Subcutaneous adipose tissue (tissue), 4 donors: Measurements from ENCODE around the gene APBA3. TPM values are rescaled to one million over a fixed set of nuclear protein-coding genes. Genes with fewer than 3 reads are reported as not detected.

Experiments
- small RNA-seq: library from RNA; depleted of rRNA; stranded (forward); fragments of <200 nt; gene quantifications from one replicate; pipeline ENCODE3, GENCODE V24; 2016
- total RNA-seq, 4 donors: library from RNA; depleted of rRNA; stranded (reverse); fragments of >200 nt; gene quantifications; one replicate each; pipeline ENCODE4 v1.1.0, GENCODE V29; 2016
- TF ChIP-seq, protein P1 (sequence below): fragments of 450-650 bp; IDR thresholded peaks from one replicate; pipeline ENCODE4 v1.5.1; 2016; ENCODE audit warnings: low read depth, mild to moderate bottlenecking, control low read depth, antibody characterized with exemption, moderate library complexity

Gene APBA3
- total RNA-seq, 4 donors from 2014 or later: 12.4 to 31.3 (median 15.4) TPM

DNA sequence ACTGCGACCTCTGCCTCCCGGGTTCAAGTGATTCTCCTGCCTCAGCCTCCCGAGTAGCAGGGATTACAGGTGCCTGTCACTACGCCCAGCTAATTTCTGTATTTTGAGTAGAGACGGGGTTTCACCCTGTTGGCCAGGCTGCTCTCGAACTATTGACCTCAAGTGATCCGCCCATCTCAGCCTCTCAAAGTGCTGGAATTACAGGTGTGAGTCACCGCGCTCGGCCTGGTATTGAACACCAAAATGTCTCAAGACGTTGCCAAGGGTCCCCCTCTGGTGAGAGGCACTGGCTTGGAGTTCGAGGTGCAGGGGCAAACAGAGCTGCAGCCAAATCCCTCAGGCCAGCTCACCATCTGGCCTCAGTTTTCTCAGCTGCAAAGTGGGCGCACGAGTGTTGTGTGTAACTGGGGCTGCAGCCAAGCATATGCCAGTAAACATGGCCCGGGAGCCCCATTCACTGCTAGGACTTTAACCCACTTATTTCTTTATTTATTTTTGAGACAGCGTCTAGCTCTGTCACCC lies 45.3 kb downstream of the APBA3 start:
- TF ChIP-seq, protein P1, sequence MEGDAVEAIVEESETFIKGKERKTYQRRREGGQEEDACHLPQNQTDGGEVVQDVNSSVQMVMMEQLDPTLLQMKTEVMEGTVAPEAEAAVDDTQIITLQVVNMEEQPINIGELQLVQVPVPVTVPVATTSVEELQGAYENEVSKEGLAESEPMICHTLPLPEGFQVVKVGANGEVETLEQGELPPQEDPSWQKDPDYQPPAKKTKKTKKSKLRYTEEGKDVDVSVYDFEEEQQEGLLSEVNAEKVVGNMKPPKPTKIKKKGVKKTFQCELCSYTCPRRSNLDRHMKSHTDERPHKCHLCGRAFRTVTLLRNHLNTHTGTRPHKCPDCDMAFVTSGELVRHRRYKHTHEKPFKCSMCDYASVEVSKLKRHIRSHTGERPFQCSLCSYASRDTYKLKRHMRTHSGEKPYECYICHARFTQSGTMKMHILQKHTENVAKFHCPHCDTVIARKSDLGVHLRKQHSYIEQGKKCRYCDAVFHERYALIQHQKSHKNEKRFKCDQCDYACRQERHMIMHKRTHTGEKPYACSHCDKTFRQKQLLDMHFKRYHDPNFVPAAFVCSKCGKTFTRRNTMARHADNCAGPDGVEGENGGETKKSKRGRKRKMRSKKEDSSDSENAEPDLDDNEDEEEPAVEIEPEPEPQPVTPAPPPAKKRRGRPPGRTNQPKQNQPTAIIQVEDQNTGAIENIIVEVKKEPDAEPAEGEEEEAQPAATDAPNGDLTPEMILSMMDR: no peak

DNA sequence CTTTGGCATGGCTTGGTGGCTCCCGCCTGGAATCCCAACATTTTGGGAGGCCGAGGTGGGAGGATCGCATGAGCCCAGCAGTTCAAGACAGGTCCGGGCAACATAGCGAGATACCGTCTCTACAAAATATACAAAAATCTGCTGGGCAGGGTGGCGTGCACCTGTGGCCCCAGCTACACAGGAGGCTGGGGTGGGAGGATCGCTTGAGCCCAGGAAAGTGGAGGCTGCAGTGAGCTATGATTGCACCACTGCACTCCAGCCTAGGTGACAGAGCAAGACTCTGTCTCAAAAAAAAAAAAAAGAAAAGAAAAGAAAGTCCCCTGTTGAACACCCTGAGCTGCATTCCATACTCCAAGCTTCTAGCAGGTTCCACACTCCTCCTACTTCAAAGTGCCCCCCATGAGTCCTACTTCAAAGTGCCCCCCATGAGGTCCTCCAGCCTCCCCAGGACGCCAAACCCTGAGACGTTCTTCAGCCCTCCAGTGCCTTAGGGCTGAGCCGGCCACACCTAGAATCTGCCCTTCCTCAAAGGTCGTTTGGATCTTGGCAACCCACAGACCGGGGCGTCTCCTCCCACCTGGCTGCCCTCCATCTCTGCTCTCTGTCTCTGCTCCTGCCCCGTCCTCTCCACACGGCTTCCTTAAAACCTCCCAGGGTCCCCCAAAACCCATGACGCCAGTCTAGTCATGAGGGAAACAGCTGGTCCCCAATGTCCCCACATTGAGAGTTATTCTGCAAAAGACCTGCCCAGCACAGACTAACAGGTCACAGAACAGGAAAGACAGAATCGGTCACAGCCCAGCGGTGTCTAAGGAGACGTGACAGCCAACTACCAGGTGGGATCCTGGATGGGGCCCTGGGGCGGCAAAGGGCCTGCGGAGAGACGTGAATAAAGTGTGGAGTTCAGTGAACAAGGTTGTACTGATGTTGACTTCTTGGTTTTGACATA lies 48.6 kb downstream of the APBA3 start:
- TF ChIP-seq, protein P1: no peak

DNA sequence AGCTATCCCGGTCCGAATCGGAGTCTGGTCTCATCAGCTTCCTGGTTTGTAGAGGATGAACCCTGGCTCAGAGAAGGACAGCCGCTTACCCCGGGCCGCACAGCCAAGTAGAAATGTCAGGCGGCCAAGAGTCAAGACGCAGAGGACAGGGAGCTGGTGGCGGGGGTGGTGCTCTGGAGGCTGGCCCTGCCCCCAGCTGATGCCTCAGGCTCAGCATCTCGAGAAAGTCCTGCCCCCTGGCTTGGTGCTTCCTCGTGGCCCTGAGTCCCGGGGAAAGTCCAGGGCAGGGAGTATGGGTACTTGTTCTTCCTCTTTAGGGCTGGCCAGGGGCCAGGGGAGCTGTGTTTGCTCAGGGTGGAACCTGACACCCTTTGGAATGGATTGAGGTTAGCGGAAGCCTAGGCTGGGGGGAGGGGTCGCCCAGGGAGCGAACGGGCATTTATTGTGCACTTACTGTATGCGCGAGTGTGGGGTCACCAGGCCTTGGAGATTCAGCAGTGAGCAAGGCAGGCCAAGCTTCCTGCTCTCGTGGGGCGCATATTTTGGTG lies 51.2 kb downstream of the APBA3 start:
- TF ChIP-seq, protein P1: no peak

DNA sequence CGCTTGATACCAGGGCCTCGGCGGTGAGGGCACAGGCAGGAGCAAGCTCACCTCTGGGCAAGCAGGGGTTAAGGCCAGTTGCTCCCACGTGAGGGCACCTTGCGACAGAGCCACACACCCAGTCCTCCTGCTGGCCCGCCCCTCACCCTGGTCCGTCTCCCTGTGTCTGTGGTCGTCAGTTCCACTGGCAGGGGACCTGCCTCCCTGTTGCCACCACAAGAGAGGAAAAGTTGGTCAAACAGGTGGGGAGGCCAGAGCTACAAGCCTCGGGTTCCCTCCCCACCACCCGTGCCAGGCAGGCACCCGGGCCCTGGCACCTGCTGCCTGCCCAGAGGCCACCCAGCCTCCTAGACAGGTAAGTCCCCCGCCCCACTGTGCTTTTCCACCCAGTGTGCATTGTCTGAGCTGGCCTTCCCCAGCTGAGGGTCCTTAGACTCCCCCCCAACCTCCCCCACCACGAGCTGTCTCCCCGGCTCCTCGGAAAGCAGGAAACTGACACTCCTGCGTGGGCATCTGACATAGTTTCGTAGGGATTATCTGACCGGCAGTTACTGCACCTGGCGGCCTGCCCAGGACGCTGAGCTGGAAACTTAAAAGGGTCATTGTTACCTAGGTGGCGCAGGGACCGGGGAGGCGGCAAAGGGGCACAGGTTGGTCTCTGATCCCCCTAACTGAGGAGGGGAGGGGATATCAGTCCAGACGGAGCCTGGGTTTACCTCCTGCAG lies 53.1 kb downstream of the APBA3 start, which contains the start of gene TJP3:
Gene TJP3, plus strand, starts transcription at position 178 of the 725 bp plus-strand sequence. CDS start 20,049 bp downstream, outside the sequence.
- TF ChIP-seq, protein P1: no peak

DNA sequence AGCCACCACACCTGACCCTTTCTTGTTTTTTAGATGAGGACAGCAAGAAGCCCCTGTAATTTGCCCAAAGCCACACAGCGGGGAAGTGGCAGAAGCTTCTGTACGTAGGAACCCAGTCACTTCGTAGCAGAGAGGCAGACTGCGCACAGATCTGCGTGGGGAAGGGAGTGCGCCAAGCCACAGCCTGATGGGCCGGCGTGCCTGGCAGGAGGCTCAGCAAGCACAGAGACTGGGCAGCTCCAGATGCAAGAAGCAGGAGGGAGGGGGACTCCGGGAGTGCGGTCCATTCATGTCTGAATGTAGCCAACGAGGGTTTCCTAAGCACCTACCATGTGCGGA lies 53.7 kb downstream of the APBA3 start:
- TF ChIP-seq, protein P1: no peak

DNA sequence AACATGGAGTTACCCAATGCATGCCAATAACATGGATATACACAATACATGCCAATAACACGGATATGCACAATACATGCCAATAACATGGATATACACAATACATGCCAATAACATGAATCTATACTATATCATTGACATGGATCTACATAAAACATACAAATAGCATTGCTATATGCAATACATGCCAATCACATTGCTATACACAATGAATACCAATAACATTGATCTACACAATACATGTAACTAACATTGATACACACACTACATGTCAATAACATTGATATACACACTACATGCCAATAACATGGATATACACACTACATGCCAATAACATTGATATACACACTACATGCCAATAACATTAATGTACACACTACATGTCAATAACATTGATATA lies 60.3 kb downstream of the APBA3 start:
- TF ChIP-seq, protein P1: no peak

Small RNA genes lying within 50 kb of the gene (small RNA-seq; reads per million reads assigned to genes)
- not detected for gene AC005777.1

Other genes with a start within 250 kb of the APBA3 start
- 1 to 10 TPM in 2 of 4 donors, not detected in 2; 1.8 to 4.1 TPM for gene TEKTIP1, start 222.5 kb downstream of the APBA3 start, total RNA-seq
- 10 to 100 TPM; 28.5 to 56.1 (median 34.1) TPM for gene MFSD12, start 204.1 kb downstream of the APBA3 start, total RNA-seq
- gene HMG20B, start 188.7 kb downstream of the APBA3 start, total RNA-seq: 100 to 1,000 TPM in 2 of 4 donors, 10 to 100 TPM in 2; 51.4 to 124 (median 102) TPM
- 1 to 10 TPM in 3 of 4 donors, under 1 TPM in 1; 0.66 to 4.5 (median 1.7) TPM for gene GIPC3, start 176.2 kb downstream of the APBA3 start, total RNA-seq
- 1 to 10 TPM in 1 of 4 donors, under 1 TPM in 1, not detected in 2; 0.34 to 4.0 TPM for gene TBXA2R, start 154.8 kb downstream of the APBA3 start, total RNA-seq
- 10 to 100 TPM; 10.9 to 29.0 (median 16.8) TPM for gene CACTIN, start 134.9 kb downstream of the APBA3 start, total RNA-seq
- gene PIP5K1C, start 61.2 kb downstream of the APBA3 start, total RNA-seq: 10 to 100 TPM; 10.1 to 25.4 (median 13.7) TPM
- gene TJP3, start 53.3 kb downstream of the APBA3 start, total RNA-seq: under 1 TPM in 1 of 4 donors, not detected in 3; 0.22 TPM
- 10 to 100 TPM; 47.6 to 93.8 (median 66.5) TPM for gene MRPL54, start 990 bp upstream of the APBA3 start, total RNA-seq
- not detected for gene RAX2, start 10.5 kb upstream of the APBA3 start, total RNA-seq
- gene MATK, start 24.7 kb upstream of the APBA3 start, total RNA-seq: 10 to 100 TPM in 1 of 4 donors, 1 to 10 TPM in 3; 1.5 to 25.8 (median 2.7) TPM
- gene ZFR2, start 107.3 kb upstream of the APBA3 start, total RNA-seq: not detected
- gene ATCAY, start 119.0 kb upstream of the APBA3 start, total RNA-seq: not detected
- not detected for gene NMRK2, start 171.4 kb upstream of the APBA3 start, total RNA-seq
- 10 to 100 TPM; 25.4 to 68.8 (median 44.5) TPM for gene DAPK3, start 209.4 kb upstream of the APBA3 start, total RNA-seq
- gene EEF2, start 223.8 kb upstream of the APBA3 start, total RNA-seq: 1,000 to 10,000 TPM in 3 of 4 donors, 100 to 1,000 TPM in 1; 784 to 3,342 (median 1,545) TPM
- 10 to 100 TPM in 3 of 4 donors, 1 to 10 TPM in 1; 7.7 to 50.4 (median 16.1) TPM for gene PIAS4, start 246.0 kb upstream of the APBA3 start, total RNA-seq